HL-60 (cell line): ENCODE measurements around the gene TMEM131L.

Source experiments
- GABPA ChIP-seq: IDR thresholded peaks from 2 replicates; pipeline ENCODE4 v1.6.1; 2012; ENCODE audit warnings: low read depth
- SPI1 ChIP-seq: IDR thresholded peaks from 2 replicates; pipeline ENCODE4 v1.6.1; 2012; ENCODE audit warnings: low read depth, mild to moderate bottlenecking, borderline replicate concordance

DNA sequence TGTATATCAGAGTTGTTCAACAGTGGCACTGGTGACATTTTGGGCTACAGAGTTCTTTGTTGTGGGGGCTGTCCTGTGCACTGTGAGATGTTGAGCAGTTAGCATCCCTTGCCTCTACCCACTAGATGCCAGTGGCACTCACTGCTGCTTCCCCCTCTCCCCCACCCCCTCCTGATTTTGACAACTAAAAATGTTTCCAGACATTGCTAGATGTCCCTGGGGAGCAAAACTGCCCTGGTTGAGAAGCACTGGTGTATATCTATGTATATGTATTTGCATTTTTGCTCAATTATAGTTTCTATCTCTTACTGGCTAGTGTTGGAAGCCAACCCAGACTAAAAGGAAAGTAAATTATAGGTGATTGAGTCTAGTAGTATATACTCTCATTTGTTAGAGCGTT is 2.4 kb downstream of the TMEM131L start:
- no peak for TF ChIP-seq SPI1
- TF ChIP-seq GABPA: no peak
